ENCODE measurements around the gene BICC1.

DNA sequence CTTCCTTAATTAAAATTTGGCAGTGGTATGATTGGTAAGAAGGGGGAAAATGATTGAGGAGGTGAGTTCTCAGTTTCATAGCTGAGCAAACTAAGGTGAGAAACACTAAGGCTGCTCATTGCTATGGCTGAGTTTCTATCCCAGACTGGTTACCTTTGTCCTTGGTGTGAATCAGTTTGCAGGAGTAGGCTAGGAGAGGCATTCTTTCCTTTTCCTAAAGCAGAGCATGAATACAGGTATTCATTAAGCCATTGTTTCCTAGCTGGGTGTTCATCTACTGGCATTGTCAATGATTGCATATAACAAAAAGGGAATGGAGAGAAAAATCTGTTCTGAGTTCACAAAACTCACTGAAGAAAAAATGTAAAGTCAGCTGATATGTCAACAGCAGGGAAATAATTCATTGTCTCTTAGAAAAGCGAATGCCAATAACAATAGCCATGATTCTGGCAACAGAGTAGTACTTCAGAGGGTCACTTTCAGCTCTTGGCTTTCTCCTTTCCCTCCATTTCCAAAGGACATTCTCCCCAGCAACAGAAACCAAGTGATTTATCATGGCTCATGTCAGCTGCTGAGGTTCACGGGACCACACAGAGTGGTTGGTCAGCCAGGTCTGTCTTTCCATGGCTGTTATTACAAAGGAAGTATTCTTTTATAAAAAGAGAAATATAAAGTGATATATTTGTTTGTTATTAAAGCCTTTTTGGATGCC lies 234.0 kb downstream of the BICC1 start:
- no peak for TF ChIP-seq EZH2 (IDR thresholded peaks at IDR 0.05; ENCODE audit: low read length, missing control alignments)
- TF ChIP-seq, protein P1, sequence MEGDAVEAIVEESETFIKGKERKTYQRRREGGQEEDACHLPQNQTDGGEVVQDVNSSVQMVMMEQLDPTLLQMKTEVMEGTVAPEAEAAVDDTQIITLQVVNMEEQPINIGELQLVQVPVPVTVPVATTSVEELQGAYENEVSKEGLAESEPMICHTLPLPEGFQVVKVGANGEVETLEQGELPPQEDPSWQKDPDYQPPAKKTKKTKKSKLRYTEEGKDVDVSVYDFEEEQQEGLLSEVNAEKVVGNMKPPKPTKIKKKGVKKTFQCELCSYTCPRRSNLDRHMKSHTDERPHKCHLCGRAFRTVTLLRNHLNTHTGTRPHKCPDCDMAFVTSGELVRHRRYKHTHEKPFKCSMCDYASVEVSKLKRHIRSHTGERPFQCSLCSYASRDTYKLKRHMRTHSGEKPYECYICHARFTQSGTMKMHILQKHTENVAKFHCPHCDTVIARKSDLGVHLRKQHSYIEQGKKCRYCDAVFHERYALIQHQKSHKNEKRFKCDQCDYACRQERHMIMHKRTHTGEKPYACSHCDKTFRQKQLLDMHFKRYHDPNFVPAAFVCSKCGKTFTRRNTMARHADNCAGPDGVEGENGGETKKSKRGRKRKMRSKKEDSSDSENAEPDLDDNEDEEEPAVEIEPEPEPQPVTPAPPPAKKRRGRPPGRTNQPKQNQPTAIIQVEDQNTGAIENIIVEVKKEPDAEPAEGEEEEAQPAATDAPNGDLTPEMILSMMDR (conservative IDR thresholded peaks at IDR 0.05 in 1 of 2, IDR thresholded peaks at IDR 0.05 in 1 of 2; ENCODE audit: low read depth in 1 of 2, low read length in 2 of 2): no peak
